ENCODE measurements around the gene TLE4.

TLE4 gene

DNA sequence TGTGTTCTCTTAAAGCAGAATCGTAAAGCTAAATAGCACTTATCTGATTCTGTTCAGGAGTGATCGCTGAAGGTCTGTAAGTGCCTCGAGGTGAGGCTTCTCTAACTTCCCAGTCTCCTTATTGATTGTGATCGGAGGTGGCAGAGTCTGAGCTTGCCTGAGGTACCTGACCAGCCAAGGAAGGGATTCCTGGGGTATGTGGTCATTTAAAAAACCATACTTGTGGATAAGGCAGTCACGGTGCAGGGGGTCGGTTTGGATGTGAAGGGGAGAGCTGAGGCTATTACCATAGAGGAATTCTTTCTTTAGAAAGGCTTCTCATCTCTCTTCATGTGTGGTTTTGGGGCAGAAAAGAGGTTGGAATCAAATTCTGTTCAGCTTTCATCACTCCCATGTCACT is 193.7 kb downstream of the TLE4 start:
- DNase-seq (ENCODE audit: extremely low read depth in 1 of 2, low read depth in 1 of 2), result no peak

- no peak for DNase-seq (ENCODE audit: extremely low read depth in 1 of 2, low read depth in 1 of 2)
Observed at GRCh38 chr9:79766091-79766490, 194.3 kb downstream of the TLE4 start.

GRCh38 chr9:79768194-79768593 is 196.4 kb downstream of the TLE4 start:
- DNase-seq (ENCODE audit: extremely low read depth in 1 of 2, low read depth in 1 of 2), result no peak

- no peak for DNase-seq (ENCODE audit: extremely low read depth in 1 of 2, low read depth in 1 of 2)
Observed at GRCh38 chr9:79769476-79770275, 197.9 kb downstream of the TLE4 start.

GRCh38 chr9:79774356-79774755 is 202.6 kb downstream of the TLE4 start:
- DNase-seq (ENCODE audit: extremely low read depth in 1 of 2, low read depth in 1 of 2), result no peak

All from activated CD8-positive, alpha-beta memory T cell treated with anti-CD3 and anti-CD28 coated beads for 1 hour (primary cell).